SIG-M5 treated with dmso at 0.1 percent for 504 hours (cell line): ENCODE results near the gene SLC19A1.

Source experiments
- DNase-seq: peaks from one replicate; lab custom pipeline; 2025; ENCODE audit not compliant: unreplicated experiment; lab: John Stamatoyannopoulos, UW

Gene SLC19A1

GRCh38 chr21:45519182-45519581 is 23.1 kb downstream of the SLC19A1 start:
- no peak for DNase-seq

GRCh38 chr21:45518742-45519141 is 23.5 kb downstream of the SLC19A1 start:
- no peak for DNase-seq

GRCh38 chr21:45517249-45518065 is 24.8 kb downstream of the SLC19A1 start:
- DNase-seq, result no peak

GRCh38 chr21:45516671-45517151 is 25.5 kb downstream of the SLC19A1 start:
- DNase-seq, result no peak

- DNase-seq, result no peak
Observed at GRCh38 chr21:45516071-45516670, 26.1 kb downstream of the SLC19A1 start.

GRCh38 chr21:45515241-45516061 is 26.8 kb downstream of the SLC19A1 start:
- DNase-seq, result no peak

GRCh38 chr21:45514311-45515021 is 27.8 kb downstream of the SLC19A1 start:
- no peak for DNase-seq

- no peak for DNase-seq
Observed at GRCh38 chr21:45513741-45514310, 28.4 kb downstream of the SLC19A1 start.

GRCh38 chr21:45513003-45513717 is 29.1 kb downstream of the SLC19A1 start:
- DNase-seq, result peak; percentile 70

GRCh38 chr21:45512626-45513002 is 29.6 kb downstream of the SLC19A1 start:
- no peak for DNase-seq

GRCh38 chr21:45511661-45512431 is 30.4 kb downstream of the SLC19A1 start:
- no peak for DNase-seq

- no peak for DNase-seq
Observed at GRCh38 chr21:45511007-45511406, 31.2 kb downstream of the SLC19A1 start.

GRCh38 chr21:45510466-45510955 is 31.7 kb downstream of the SLC19A1 start:
- DNase-seq, result no peak

GRCh38 chr21:45509566-45510465 is 32.4 kb downstream of the SLC19A1 start:
- DNase-seq, result no peak

- no peak for DNase-seq
Observed at GRCh38 chr21:45508607-45509565, 33.4 kb downstream of the SLC19A1 start.

- DNase-seq, result no peak
Observed at GRCh38 chr21:45507888-45508508, 34.2 kb downstream of the SLC19A1 start.

- no peak for DNase-seq
Observed at GRCh38 chr21:45507523-45507875, 34.7 kb downstream of the SLC19A1 start.
